HS-27A (cell line): ENCODE measurements around the gene MYO18B.

Experiments used
- DNase-seq: peaks from one replicate; pipeline ENCODE4 v3.0.0-alpha.2; 2012; ENCODE audit warnings: low read depth, missing footprints

Gene MYO18B

GRCh38 chr22:25996669-25997068, 254.7 kb downstream of the MYO18B start:
- DNase-seq: no peak

- DNase-seq: no peak
These were observed 256.1 kb downstream of the MYO18B start for GRCh38 chr22:25997886-25998775.

- DNase-seq: no peak
These were observed 260.5 kb downstream of the MYO18B start for GRCh38 chr22:26002456-26002855.

- DNase-seq: no peak
These were observed 262.5 kb downstream of the MYO18B start for GRCh38 chr22:26004477-26004876.

GRCh38 chr22:26008587-26008986, 266.6 kb downstream of the MYO18B start:
- no peak for DNase-seq

- DNase-seq: no peak
These were observed 274.9 kb downstream of the MYO18B start for GRCh38 chr22:26016916-26017315.

- DNase-seq: no peak
These were observed 275.9 kb downstream of the MYO18B start for GRCh38 chr22:26017932-26018331.

- no peak for DNase-seq
These were observed 277.6 kb downstream of the MYO18B start for GRCh38 chr22:26019596-26019995.

GRCh38 chr22:26021516-26021915, 279.5 kb downstream of the MYO18B start:
- DNase-seq: no peak

- no peak for DNase-seq
These were observed 281.3 kb downstream of the MYO18B start for GRCh38 chr22:26023104-26023775.

GRCh38 chr22:26025626-26026025, 283.6 kb downstream of the MYO18B start:
- no peak for DNase-seq

- DNase-seq: no peak
These were observed 285.4 kb downstream of the MYO18B start for GRCh38 chr22:26027341-26027740.

GRCh38 chr22:26031641-26032040, 289.7 kb downstream of the MYO18B start:
- no peak for DNase-seq

- no peak for DNase-seq
These were observed 291.1 kb downstream of the MYO18B start for GRCh38 chr22:26033071-26033470.

GRCh38 chr22:26033586-26033985, 291.6 kb downstream of the MYO18B start:
- DNase-seq: no peak

GRCh38 chr22:26035523-26035922, 293.5 kb downstream of the MYO18B start:
- no peak for DNase-seq

GRCh38 chr22:26038365-26038764, 296.4 kb downstream of the MYO18B start:
- DNase-seq: no peak

GRCh38 chr22:26041931-26042330, 299.9 kb downstream of the MYO18B start:
- DNase-seq: no peak

- DNase-seq: no peak
These were observed 301.0 kb downstream of the MYO18B start for GRCh38 chr22:26043031-26043430.

GRCh38 chr22:26045051-26045450, 303.1 kb downstream of the MYO18B start:
- DNase-seq: no peak

- DNase-seq: no peak
These were observed 303.9 kb downstream of the MYO18B start for GRCh38 chr22:26045860-26046259.

- no peak for DNase-seq
These were observed 305.5 kb downstream of the MYO18B start for GRCh38 chr22:26047516-26047915.

GRCh38 chr22:26047920-26048319, 305.9 kb downstream of the MYO18B start:
- no peak for DNase-seq
